IPS DF 6.9 (cell line): Measurements from ENCODE around the gene SLCO2B1.

Experiments
- DNase-seq: peaks from one replicate; pipeline ENCODE4 v3.0.0-alpha.2; 2013; ENCODE audit warnings: low read depth, low spot score
- H3K27ac ChIP-seq: one replicate; pipeline ENCODE4 v1.5.1; 2013; ENCODE audit warnings: low read length, control low read depth
- H3K27me3 ChIP-seq: 2 replicates; pipeline ENCODE4 v1.6.1; 2013; ENCODE audit warnings: mild to moderate bottlenecking, low read length; ENCODE audit not compliant: control insufficient read depth, insufficient read depth
- H3K36me3 ChIP-seq: 2 replicates; pipeline ENCODE4 v1.6.1; 2013; ENCODE audit warnings: low read length; ENCODE audit not compliant: control insufficient read depth, insufficient read depth
- H3K4me1 ChIP-seq: 2 replicates; pipeline ENCODE4 v1.6.1; 2013; ENCODE audit warnings: low read length; ENCODE audit not compliant: control insufficient read depth, insufficient read depth
- H3K4me3 ChIP-seq: 2 replicates; pipeline ENCODE4 v1.5.1; 2013; ENCODE audit warnings: mild to moderate bottlenecking, low read length
- H3K9me3 ChIP-seq: 2 replicates; pipeline ENCODE4 v1.6.1; 2013; ENCODE audit warnings: low read length, inconsistent platforms; ENCODE audit not compliant: control insufficient read depth, insufficient read depth
- WGBS: extraction: QIAGEN DNeasy Blood & Tissue Kit; methylation state at CpG from one replicate; pipeline ENCODE4 v1.1.7; 2013; ENCODE audit warnings: mixed read lengths, missing lambda C conversion rate; ENCODE audit not compliant: insufficient read length, insufficient coverage; 5-methylcytosine and 5-hydroxymethylcytosine counted together

The SLCO2B1 gene

DNA sequence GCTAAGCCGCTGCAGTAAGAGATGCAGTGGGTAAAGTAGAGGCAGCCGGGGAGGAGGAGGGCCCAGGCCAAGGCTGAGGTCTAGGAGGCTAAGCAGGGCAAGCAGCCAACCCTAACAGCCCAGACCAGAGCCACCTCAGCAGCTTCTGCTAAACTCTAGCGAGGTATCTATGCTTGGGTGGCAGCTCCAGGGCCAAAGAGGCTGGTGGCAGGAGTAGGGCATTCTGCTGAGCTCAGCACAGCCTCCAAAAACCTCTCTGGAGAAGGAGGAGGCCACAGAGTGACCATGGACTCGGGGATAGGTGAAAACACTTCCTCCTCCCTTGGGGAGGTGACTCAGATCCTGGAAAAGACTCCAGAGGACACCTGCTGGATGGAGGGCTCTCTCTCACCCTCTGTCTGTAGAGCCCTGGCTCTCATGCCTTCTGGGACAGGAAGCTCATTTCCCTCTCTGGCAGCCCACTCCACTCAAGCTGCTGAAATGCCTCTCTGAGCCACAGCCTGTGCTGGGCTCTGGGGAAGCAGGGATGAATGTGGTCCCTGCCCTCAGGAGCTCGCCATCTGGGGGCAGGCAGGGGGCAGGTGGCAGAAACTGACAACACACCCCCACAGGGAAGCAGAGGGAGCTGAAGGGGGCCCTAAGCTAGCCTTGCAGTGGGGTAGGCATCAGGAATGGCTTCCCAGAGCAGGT is 73.2 kb downstream of the SLCO2B1 start:
- Histone ChIP-seq H3K4me1 (no peaks in the 10 kb centered on the region), H3K4me3 (no peak overlapping the region), H3K27me3 (no peaks in the 10 kb centered on the region), H3K36me3 (no peaks in the 10 kb centered on the region), H3K27ac (no peak overlapping the region), H3K9me3 (no peaks in the 10 kb centered on the region)
- no peak for DNase-seq
- no CpG with 5 or more reads among the region's 5 CpGs for WGBS

DNA sequence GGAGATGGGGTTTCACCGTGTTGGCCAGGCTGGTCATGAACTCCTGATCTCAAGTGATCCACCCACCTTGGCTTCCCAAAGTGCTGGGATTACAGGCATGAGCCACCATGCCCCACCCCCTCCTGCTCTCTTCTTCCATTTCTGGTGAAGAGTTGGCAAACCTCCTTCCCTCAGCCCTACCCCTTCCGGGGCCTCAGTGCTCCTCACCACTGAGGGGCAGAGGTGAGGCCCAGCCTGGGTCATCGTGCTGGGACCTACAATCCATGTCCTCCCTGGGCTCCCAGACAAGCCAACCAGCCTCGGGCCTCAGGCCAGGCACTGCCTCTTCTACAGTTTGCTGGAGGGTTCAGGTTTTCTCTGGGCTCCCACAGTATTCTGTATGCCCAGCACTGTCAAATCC is 74.9 kb downstream of the SLCO2B1 start:
- no CpG with 5 or more reads among the region's 4 CpGs for WGBS
- DNase-seq, result no peak
- no peaks in the 10 kb centered on the region for H3K27me3 ChIP-seq

DNA sequence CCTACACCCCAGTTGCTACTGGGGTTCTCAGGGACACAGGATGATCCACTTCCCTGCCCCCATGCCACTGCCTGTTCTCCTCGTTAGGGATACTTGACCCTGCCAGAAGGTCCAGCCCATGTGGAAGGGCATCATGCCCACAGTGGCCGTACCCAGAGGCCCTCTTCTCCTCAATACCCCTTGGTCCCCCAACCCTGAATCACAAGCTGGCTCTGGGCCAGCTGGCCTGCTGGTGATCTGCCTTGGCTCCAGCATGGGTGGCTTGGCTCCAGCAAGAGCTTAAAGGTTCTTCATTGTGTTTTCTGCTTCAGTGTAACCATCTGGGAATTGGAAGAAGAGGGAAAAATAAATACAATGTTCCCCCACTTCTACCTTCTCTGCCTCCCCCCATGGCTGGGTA is 78.6 kb downstream of the SLCO2B1 start:
- no peak overlapping the region for H3K27ac ChIP-seq
- no peaks in the 10 kb centered on the region for H3K9me3 ChIP-seq
- H3K27me3 ChIP-seq, result no peaks in the 10 kb centered on the region
- 0 out of 2 replicates have a peak, but pooled peaks cover 1% of the 10 kb centered on the region for H3K4me1 ChIP-seq
- no peak for DNase-seq
- no peak overlapping the region for H3K4me3 ChIP-seq
- H3K36me3 ChIP-seq, result no peaks in the 10 kb centered on the region
- no CpG with 5 or more reads among the region's 2 CpGs for WGBS

More for the DNA sequence above, 74.9 kb downstream of the SLCO2B1 start:
- no peak overlapping the region for H3K4me3 ChIP-seq
- no peaks in the 10 kb centered on the region for H3K9me3 ChIP-seq
- H3K36me3 ChIP-seq, result no peaks in the 10 kb centered on the region
- no peak overlapping the region for H3K27ac ChIP-seq
- no peaks in the 10 kb centered on the region for H3K4me1 ChIP-seq

DNA sequence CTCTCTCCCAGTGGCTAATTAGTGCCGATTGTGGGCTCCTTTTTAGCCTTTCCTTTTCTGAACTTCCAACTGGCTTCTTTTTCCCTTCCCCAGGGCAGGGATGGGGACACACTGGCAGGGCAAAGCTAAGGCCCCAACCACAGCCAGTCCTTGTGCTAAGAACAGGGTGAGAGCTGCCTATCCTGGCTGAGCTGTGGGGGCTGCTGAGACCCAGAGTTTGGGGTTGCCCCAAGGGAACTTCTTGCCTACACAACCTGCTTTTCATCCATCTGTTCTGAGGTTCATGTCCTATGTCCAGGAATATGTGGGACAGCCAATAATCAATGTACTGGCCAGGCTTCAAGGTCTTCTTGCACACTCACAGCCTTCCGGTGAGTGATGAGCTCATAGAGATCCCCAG is 79.7 kb downstream of the SLCO2B1 start:
- DNase-seq, result no peak
- Histone ChIP-seq H3K4me3 (no peak overlapping the region), H3K4me1 (0 out of 2 replicates have a peak, but pooled peaks cover 1% of the 10 kb centered on the region), H3K9me3 (no peaks in the 10 kb centered on the region), H3K36me3 (no peaks in the 10 kb centered on the region), H3K27me3 (no peaks in the 10 kb centered on the region), H3K27ac (no peak overlapping the region)
- no CpG with 5 or more reads among the region's 2 CpGs for WGBS

DNA sequence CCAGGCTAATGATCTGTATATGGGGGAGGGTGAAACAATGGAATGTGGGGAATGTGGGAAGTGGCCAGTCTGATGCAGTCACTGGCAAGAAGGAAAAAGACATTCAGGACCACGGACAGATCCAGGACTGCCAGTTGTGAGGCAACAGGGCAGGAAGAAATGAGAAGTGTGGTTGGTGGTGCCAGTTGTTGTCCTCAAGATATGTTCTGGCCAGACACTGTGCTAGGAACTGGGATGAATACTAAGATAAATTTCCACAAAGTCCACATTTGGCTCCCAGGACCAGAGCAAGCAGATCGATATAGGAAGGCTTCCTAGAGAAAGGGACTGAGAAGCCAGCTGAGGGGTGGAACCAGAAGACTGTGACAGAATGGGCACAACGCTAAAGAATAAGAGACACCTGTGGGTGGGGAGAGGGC is 82.9 kb downstream of the SLCO2B1 start:
- H3K27ac ChIP-seq, result no peak overlapping the region
- DNase-seq, result no peak
- no peaks in the 10 kb centered on the region for H3K36me3 ChIP-seq
- no CpG with 5 or more reads among the region's 3 CpGs for WGBS
- H3K27me3 ChIP-seq, result no peaks in the 10 kb centered on the region
- peaks cover 5% of the 10 kb centered on the region for H3K4me1 ChIP-seq
- H3K9me3 ChIP-seq, result no peaks in the 10 kb centered on the region
- no peak overlapping the region for H3K4me3 ChIP-seq

DNA sequence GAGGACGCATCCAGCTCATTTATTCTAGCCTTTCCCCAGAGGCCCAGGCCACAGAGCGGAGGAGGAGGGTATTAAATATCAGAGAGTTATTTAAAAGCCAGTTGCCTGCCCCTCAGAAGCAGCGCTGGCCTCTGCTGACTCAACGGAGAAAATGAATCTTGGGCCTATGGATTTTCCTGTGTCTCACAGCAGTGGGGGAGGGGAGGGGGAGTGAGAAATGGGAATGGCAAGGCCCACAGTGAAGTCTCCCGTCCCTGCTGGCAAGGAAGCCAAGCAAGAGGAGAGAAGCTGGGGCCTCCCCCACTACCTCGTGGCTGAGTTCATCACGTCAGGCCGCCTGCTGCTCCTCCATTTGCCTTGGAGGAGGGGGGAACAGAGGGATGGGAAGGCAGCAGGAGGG is 85.2 kb downstream of the SLCO2B1 start:
- H3K4me3 ChIP-seq, result no peak overlapping the region
- H3K36me3 ChIP-seq, result no peaks in the 10 kb centered on the region
- no CpG with 5 or more reads among the region's 8 CpGs for WGBS
- H3K4me1 ChIP-seq, result peaks cover 12% of the 10 kb centered on the region
- peaks cover 4% of the 10 kb centered on the region; the same call in 1 of the 2 replicates for H3K27me3 ChIP-seq
- H3K9me3 ChIP-seq, result no peaks in the 10 kb centered on the region
- no peak overlapping the region for H3K27ac ChIP-seq
- no peak for DNase-seq

DNA sequence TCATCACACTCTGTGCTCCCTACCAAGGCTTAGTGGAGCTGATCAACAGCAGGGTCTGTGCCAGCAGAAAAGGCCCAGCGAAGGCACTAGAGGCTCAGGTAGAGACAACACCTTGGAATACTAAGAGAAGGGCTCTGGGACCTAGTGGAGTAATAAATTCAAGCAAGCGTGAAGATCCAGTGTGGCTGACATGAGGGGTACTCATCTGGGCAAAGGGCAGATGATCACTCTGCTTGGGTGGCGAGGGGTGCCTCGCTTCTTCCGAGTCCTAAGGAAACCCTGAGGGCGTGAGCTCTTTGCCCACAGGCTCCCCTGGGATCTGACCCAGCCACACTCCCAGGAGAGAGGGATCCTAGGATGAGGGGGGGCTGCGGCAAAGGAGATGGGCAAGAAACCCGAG is 86.1 kb downstream of the SLCO2B1 start:
- Histone ChIP-seq H3K36me3 (no peaks in the 10 kb centered on the region), H3K27me3 (peaks cover 4% of the 10 kb centered on the region; the same call in 1 of the 2 replicates), H3K4me1 (peaks cover 12% of the 10 kb centered on the region), H3K4me3 (no peak overlapping the region), H3K9me3 (no peaks in the 10 kb centered on the region), H3K27ac (no peak overlapping the region)
- WGBS, result no CpG with 5 or more reads among the region's 8 CpGs
- no peak for DNase-seq

DNA sequence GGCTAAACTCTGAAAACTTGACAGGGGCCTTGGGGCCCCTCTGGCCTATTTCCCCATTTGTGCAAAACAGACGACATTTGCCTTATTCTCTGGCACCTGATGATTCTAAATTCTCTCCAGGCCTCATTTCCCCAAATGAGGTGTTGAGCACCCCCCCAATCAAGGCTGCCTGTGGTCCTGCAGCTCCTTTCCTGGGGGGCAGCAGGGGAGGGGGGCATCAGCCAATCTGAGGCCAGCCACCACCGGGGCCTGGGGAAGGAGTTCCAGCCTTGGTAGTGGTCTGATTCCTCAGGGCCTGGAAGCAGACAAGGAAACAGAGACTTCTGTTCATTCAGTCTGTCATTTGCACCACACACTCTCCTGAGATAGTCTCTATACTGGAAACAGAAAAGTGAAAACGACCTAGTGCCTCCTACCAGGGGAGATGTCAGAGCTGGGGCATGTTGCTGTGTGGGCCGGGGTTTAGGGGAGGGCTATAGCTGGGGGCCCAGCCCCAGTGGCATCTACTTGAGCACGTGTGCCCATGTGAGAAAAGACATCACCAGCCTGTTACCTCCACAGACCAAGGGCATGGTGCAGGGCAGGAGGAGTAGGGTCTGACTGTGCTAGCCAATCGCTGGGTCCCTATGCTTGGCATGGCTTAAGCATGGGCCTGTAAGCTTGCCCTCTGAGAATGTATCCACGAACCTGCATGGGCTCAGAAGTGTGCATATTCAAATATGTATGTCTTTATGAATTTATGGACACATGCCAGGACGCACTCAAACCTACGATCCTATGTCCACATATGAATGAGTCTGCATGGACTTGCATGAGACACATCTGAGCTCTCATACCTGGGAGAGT is 87.9 kb downstream of the SLCO2B1 start:
- Histone ChIP-seq H3K27ac (no peak overlapping the region), H3K4me1 (peaks cover 14% of the 10 kb centered on the region), H3K36me3 (no peaks in the 10 kb centered on the region), H3K4me3 (no peak overlapping the region), H3K27me3 (peaks cover 22% of the 10 kb centered on the region), H3K9me3 (no peaks in the 10 kb centered on the region)
- no CpG with 5 or more reads among the region's 9 CpGs for WGBS
- no peak for DNase-seq

DNA sequence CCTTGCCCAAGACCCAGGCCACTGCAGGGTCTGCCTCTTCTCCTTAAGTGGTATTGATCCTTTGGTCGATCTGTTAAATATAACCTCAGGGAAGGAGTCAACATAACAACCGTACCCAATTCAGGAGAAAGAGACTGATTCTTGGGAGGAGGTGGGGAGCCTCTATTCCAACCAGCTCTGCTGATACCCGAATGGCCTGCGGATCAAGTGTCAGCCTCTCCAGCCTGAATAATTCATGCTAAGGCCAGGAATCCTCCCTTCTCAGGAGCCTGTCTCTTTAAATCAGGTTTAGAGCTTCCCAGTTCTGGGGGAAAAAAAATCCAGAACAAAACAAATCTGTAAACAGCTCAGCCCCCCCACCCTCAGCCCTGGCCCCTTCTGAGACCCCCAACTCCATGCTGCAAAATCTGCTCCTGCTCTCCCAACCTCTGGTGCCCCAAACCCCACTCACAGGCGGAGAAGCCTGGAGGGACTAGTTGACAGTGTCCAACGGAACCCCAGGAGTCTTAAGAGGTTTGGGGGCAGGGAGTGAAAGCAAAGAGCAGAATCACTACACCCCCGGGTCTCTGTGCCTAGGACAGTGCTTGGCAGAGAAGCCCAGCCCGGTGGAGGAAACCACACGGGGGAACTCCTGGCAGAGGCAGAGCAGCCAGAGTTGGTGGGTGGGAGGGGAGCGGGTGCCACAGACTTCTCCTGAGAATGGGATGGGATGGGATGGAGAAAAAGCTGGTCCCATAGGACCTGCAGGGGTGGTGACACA is 88.8 kb downstream of the SLCO2B1 start:
- Histone ChIP-seq H3K27me3 (peaks cover 23% of the 10 kb centered on the region), H3K4me3 (no peak overlapping the region; the same call in 1 of the 2 replicates), H3K27ac (no peak overlapping the region), H3K9me3 (no peaks in the 10 kb centered on the region), H3K4me1 (peaks cover 14% of the 10 kb centered on the region), H3K36me3 (no peaks in the 10 kb centered on the region)
- WGBS, result no CpG with 5 or more reads among the region's 10 CpGs
- DNase-seq, result no peak

DNA sequence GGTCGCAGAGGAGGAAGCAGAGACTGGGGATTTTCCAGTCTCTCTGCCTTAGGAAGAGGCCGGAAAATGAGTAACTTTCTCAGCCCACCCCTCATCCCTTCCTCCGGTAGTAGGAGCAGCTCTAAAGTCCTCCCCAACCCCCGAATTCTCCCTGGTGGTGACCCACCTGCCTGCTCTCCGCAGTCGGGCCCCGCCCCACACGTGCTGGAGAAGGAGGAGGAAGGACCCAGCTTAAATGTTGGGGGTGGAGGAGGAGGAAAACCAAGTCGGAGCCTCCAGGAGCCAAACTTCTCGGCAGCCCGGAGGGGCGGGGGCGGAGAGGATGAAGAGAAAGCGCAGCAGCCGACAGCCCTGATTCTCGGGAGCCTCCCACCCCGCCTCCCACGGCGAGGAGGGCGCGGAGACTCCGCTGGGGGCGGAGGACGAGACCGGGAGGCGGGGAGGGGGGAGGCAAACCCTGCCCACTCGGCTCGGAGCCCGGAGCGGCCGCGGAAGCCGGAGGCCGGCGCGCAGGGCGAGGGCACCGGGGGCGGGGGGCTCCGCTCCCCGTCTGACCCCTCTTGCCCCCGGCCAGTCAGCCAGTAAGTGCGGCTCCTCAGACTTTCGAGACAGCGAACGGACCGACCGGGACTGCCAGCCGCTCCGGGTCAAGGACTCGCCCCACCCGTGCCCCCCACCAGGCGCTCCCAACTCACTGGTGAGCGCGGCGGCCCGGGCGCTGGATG is 89.6 kb downstream of the SLCO2B1 start, which contains the start of gene TPBGL:
Gene TPBGL (plus strand): TSS at position 464 of the 725 bp plus-strand sequence. CDS start 276 bp downstream, outside the sequence.
- H3K27ac ChIP-seq, result no peak within 1 kb of the TSS
- no peaks in the 10 kb centered on the region for H3K36me3 ChIP-seq
- no CpG with 5 or more reads among the region's 58 CpGs for WGBS
- peak within 1 kb of the TSS; percentile 61 for H3K4me3 ChIP-seq
- no peak for DNase-seq
- H3K9me3 ChIP-seq, result no peaks in the 10 kb centered on the region
- peaks cover 23% of the 10 kb centered on the region for H3K27me3 ChIP-seq
- peaks cover 14% of the 10 kb centered on the region for H3K4me1 ChIP-seq
